ENCODE measurements around the gene RNF222.

RNF222 gene

DNA sequence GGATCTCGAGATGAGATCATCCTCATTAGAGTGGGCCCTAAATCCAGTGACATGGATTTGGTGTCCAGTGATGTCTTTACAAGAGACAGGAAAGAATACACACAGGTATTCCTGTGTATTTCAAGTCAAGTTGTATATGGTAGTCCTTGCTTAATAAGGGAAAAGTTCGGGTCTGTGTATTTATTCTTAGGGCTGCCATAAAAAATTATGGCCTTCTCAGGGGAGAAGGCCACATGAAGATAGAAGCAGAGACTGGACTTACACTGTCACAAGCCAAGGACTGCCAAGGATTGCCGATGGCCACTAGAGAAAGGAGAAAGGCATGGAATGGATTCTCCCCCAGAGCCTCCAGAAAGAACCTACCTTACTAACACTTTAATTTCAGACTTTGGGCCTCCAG lies 29.4 kb downstream of the RNF222 start:
- Histone ChIP-seq H3K4me1 (ENCODE audit: control insufficient read depth, insufficient read depth, low read length) (no peaks in the 10 kb centered on the region), H3K27ac (ENCODE audit: low read depth, low read length) (no peak overlapping the region), H3K4me3 (ENCODE audit: low read depth, low read length) (no peak overlapping the region), H3K27me3 (ENCODE audit: control insufficient read depth, insufficient read depth, low read length) (no peaks in the 10 kb centered on the region), H3K36me3 (ENCODE audit: control insufficient read depth, insufficient read depth, low read length) (peaks cover 31% of the 10 kb centered on the region), H3K9ac (ENCODE audit: low read length) (no peak overlapping the region), H3K9me3 (ENCODE audit: control insufficient read depth, insufficient read depth, low read depth, low read length) (no peaks in the 10 kb centered on the region)

DNA sequence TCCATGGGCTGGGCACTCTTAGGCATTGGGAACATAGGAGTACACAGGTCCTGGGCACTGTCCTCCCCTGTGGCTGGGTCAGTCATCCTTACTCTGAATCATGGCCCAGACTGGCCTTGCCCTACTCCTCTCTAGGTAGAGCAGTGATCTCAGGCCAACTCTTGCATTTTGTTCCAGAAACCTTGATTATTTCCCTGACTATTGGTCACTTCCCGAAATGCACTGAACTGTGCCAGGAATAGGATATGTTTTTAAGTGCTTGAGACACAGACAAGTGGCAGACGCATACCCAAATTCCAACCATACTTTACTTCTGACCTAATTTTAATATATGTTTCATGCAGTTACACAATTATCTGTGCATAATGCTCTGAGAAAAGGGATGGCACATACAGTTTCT lies 31.4 kb downstream of the RNF222 start:
- Histone ChIP-seq H3K4me3 (ENCODE audit: low read depth, low read length) (no peak overlapping the region), H3K27me3 (ENCODE audit: control insufficient read depth, insufficient read depth, low read length) (no peaks in the 10 kb centered on the region), H3K9me3 (ENCODE audit: control insufficient read depth, insufficient read depth, low read depth, low read length) (no peaks in the 10 kb centered on the region), H3K36me3 (ENCODE audit: control insufficient read depth, insufficient read depth, low read length) (peaks cover 26% of the 10 kb centered on the region), H3K27ac (ENCODE audit: low read depth, low read length) (no peak overlapping the region), H3K4me1 (ENCODE audit: control insufficient read depth, insufficient read depth, low read length) (0 out of 2 replicates have a peak, but pooled peaks cover under 1% of the 10 kb centered on the region), H3K9ac (ENCODE audit: low read length) (no peak overlapping the region)

GRCh38 chr17:8365143-8365542 lies 32.5 kb downstream of the RNF222 start:
- H3K9me3 ChIP-seq (ENCODE audit: control insufficient read depth, insufficient read depth, low read depth, low read length) = no peaks in the 10 kb centered on the region
- peaks cover 21% of the 10 kb centered on the region for H3K36me3 ChIP-seq (ENCODE audit: control insufficient read depth, insufficient read depth, low read length)
- no peak overlapping the region for H3K27ac ChIP-seq (ENCODE audit: low read depth, low read length)
- H3K9ac ChIP-seq (ENCODE audit: low read length) = no peak overlapping the region
- H3K4me3 ChIP-seq (ENCODE audit: low read depth, low read length) = no peak overlapping the region
- H3K27me3 ChIP-seq (ENCODE audit: control insufficient read depth, insufficient read depth, low read length) = no peaks in the 10 kb centered on the region
- peaks cover 11% of the 10 kb centered on the region for H3K4me1 ChIP-seq (ENCODE audit: control insufficient read depth, insufficient read depth, low read length)

DNA sequence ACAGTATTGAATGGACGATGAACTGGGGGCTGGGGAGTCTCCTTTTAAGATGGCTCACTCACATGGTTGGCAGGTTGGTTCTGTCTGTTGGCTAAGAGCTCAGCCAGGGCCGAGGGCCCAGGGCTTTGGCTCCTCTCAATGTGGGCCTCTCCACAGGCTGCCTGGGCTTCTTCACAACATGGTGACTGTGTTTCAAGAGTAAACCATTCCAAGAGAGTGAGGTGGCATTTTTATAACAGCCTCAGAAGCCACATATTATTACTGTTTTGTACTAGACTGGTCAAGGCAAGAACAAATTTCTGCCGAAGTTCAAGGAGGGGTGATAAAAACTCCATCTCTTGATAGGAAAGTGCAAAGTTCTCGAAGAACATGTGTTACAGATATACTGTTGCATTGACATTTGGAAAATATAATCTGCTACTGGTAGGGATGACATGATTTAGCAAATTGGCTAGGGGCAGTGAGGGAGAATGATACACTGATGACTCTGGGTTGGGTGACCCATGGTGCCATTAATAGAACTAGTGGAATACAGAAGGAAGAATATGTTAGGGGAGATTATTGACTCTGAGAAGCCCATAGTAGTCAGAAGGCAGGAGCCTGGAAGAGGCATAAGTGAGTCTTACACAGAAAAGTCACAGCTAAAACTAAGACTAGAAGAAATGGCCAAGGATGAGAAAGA lies 34.8 kb downstream of the RNF222 start:
- H3K27ac ChIP-seq (ENCODE audit: low read depth, low read length) = no peak overlapping the region
- H3K36me3 ChIP-seq (ENCODE audit: control insufficient read depth, insufficient read depth, low read length) = no peaks in the 10 kb centered on the region
- H3K4me3 ChIP-seq (ENCODE audit: low read depth, low read length) = no peak overlapping the region
- no peaks in the 10 kb centered on the region for H3K9me3 ChIP-seq (ENCODE audit: control insufficient read depth, insufficient read depth, low read depth, low read length)
- H3K27me3 ChIP-seq (ENCODE audit: control insufficient read depth, insufficient read depth, low read length) = no peaks in the 10 kb centered on the region
- H3K4me1 ChIP-seq (ENCODE audit: control insufficient read depth, insufficient read depth, low read length) = peaks cover 20% of the 10 kb centered on the region
- H3K9ac ChIP-seq (ENCODE audit: low read length) = no peak overlapping the region

DNA sequence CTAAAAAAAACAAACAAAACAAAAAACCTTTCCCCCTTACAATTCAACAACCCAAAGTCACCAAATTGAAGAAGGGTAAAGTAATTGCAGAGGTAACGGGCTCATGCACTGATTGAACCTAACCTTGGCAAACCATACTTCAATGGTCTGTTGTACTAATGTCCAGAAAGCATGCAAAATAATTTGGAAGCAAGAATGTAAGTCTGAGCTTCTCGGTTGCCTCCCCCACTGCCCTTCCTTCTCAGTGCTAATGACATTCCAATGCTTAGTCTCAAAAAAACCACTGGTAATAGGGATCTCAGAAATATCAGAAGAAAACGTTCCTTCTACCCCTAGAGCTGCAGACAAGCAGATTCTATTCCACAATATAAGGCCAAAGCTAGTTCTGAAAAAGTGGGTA lies 36.9 kb downstream of the RNF222 start:
- Histone ChIP-seq H3K27ac (ENCODE audit: low read depth, low read length) (no peak overlapping the region), H3K36me3 (ENCODE audit: control insufficient read depth, insufficient read depth, low read length) (no peaks in the 10 kb centered on the region), H3K27me3 (ENCODE audit: control insufficient read depth, insufficient read depth, low read length) (no peaks in the 10 kb centered on the region), H3K9ac (ENCODE audit: low read length) (no peak overlapping the region), H3K4me3 (ENCODE audit: low read depth, low read length) (no peak overlapping the region), H3K4me1 (ENCODE audit: control insufficient read depth, insufficient read depth, low read length) (peaks cover 20% of the 10 kb centered on the region), H3K9me3 (ENCODE audit: control insufficient read depth, insufficient read depth, low read depth, low read length) (no peaks in the 10 kb centered on the region)

DNA sequence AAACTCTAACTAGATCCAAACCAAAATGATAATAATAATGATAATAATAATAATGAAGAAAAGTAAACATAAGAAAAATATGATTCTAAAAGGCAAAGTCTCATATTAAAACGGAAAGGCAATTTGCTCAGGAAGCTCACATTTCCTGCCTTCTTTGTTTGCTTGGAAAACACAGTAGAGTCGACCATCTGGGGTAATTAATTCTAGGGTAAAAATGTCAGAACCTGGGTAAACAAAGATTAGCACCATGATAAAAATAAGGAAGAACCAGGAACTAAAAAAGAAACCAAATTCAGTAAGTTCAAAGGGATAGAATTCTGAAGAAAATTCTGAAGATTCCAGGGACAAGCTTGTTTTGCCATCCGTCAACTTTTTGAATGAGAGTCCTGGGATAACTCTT lies 37.4 kb downstream of the RNF222 start:
- no peaks in the 10 kb centered on the region for H3K9me3 ChIP-seq (ENCODE audit: control insufficient read depth, insufficient read depth, low read depth, low read length)
- no peaks in the 10 kb centered on the region for H3K27me3 ChIP-seq (ENCODE audit: control insufficient read depth, insufficient read depth, low read length)
- H3K9ac ChIP-seq (ENCODE audit: low read length) = no peak overlapping the region
- no peak overlapping the region for H3K4me3 ChIP-seq (ENCODE audit: low read depth, low read length)
- H3K4me1 ChIP-seq (ENCODE audit: control insufficient read depth, insufficient read depth, low read length) = peaks cover 20% of the 10 kb centered on the region
- H3K36me3 ChIP-seq (ENCODE audit: control insufficient read depth, insufficient read depth, low read length) = no peaks in the 10 kb centered on the region
- no peak overlapping the region for H3K27ac ChIP-seq (ENCODE audit: low read depth, low read length)

GRCh38 chr17:8359769-8360168 lies 37.9 kb downstream of the RNF222 start:
- no peaks in the 10 kb centered on the region for H3K9me3 ChIP-seq (ENCODE audit: control insufficient read depth, insufficient read depth, low read depth, low read length)
- H3K9ac ChIP-seq (ENCODE audit: low read length) = no peak overlapping the region
- H3K4me3 ChIP-seq (ENCODE audit: low read depth, low read length) = no peak overlapping the region
- H3K27ac ChIP-seq (ENCODE audit: low read depth, low read length) = no peak overlapping the region
- H3K4me1 ChIP-seq (ENCODE audit: control insufficient read depth, insufficient read depth, low read length) = peaks cover 20% of the 10 kb centered on the region
- H3K27me3 ChIP-seq (ENCODE audit: control insufficient read depth, insufficient read depth, low read length) = no peaks in the 10 kb centered on the region
- no peaks in the 10 kb centered on the region for H3K36me3 ChIP-seq (ENCODE audit: control insufficient read depth, insufficient read depth, low read length)

DNA sequence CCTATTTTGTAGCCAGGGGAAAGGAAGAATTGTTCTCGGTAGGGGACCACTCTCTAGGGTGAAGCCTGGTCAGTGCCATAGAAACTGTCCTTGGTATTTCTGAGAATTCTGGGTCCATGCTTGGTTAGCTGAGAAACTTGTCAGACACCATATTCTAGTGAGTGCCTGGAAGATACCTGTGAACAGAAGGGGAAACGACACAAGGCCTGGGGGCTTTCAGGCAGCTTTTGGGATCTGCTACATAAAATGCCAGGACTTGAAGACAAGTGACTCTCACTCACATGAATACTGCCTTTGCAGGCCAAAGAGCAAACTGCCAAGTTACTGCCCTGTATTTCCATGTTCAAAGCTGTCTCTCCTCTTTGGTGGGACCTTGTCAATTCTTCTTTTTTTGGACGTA lies 39.7 kb downstream of the RNF222 start:
- Histone ChIP-seq H3K9me3 (ENCODE audit: control insufficient read depth, insufficient read depth, low read depth, low read length) (no peaks in the 10 kb centered on the region), H3K27me3 (ENCODE audit: control insufficient read depth, insufficient read depth, low read length) (no peaks in the 10 kb centered on the region), H3K4me3 (ENCODE audit: low read depth, low read length) (no peak overlapping the region)

GRCh38 chr17:8354236-8354635 lies 43.4 kb downstream of the RNF222 start:
- Histone ChIP-seq H3K27me3 (ENCODE audit: control insufficient read depth, insufficient read depth, low read length) (no peaks in the 10 kb centered on the region), H3K9me3 (ENCODE audit: control insufficient read depth, insufficient read depth, low read depth, low read length) (no peaks in the 10 kb centered on the region), H3K4me1 (ENCODE audit: control insufficient read depth, insufficient read depth, low read length) (0 out of 2 replicates have a peak, but pooled peaks cover under 1% of the 10 kb centered on the region), H3K36me3 (ENCODE audit: control insufficient read depth, insufficient read depth, low read length) (no peaks in the 10 kb centered on the region), H3K9ac (ENCODE audit: low read length) (no peak overlapping the region), H3K4me3 (ENCODE audit: low read depth, low read length) (no peak overlapping the region), H3K27ac (ENCODE audit: low read depth, low read length) (no peak overlapping the region)

More for the DNA sequence above, 39.7 kb downstream of the RNF222 start:
- H3K4me1 ChIP-seq (ENCODE audit: control insufficient read depth, insufficient read depth, low read length) = peaks cover 20% of the 10 kb centered on the region
- H3K36me3 ChIP-seq (ENCODE audit: control insufficient read depth, insufficient read depth, low read length) = no peaks in the 10 kb centered on the region
- H3K9ac ChIP-seq (ENCODE audit: low read length) = no peak overlapping the region
- no peak overlapping the region for H3K27ac ChIP-seq (ENCODE audit: low read depth, low read length)

DNA sequence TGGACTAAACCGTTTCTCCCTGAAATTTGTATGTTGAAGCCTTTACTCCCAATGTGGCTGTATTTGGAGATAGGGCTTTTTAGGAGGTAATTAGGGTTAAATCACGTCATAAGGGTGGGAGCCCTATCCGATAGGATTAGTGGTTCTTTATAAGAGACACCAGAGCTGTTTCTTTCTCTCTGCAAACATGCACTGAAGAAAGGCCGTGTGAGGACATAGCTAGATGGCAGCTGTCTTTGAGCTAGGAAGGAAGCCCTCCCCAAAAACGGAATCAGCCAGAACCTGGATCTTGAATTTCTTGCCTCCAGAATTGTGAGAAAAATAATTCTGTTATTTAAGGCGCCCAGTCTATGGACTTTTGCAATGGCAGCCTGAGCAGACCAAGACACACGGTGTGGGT lies 43.9 kb downstream of the RNF222 start:
- Histone ChIP-seq H3K27me3 (ENCODE audit: control insufficient read depth, insufficient read depth, low read length) (no peaks in the 10 kb centered on the region), H3K4me1 (ENCODE audit: control insufficient read depth, insufficient read depth, low read length) (no peaks in the 10 kb centered on the region), H3K9ac (ENCODE audit: low read length) (no peak overlapping the region), H3K4me3 (ENCODE audit: low read depth, low read length) (no peak overlapping the region), H3K9me3 (ENCODE audit: control insufficient read depth, insufficient read depth, low read depth, low read length) (no peaks in the 10 kb centered on the region), H3K27ac (ENCODE audit: low read depth, low read length) (no peak overlapping the region), H3K36me3 (ENCODE audit: control insufficient read depth, insufficient read depth, low read length) (no peaks in the 10 kb centered on the region)

GRCh38 chr17:8350339-8350738 lies 47.3 kb downstream of the RNF222 start:
- Histone ChIP-seq H3K4me1 (ENCODE audit: control insufficient read depth, insufficient read depth, low read length) (no peaks in the 10 kb centered on the region), H3K27me3 (ENCODE audit: control insufficient read depth, insufficient read depth, low read length) (no peaks in the 10 kb centered on the region), H3K27ac (ENCODE audit: low read depth, low read length) (no peak overlapping the region), H3K36me3 (ENCODE audit: control insufficient read depth, insufficient read depth, low read length) (no peaks in the 10 kb centered on the region), H3K4me3 (ENCODE audit: low read depth, low read length) (no peak overlapping the region), H3K9ac (ENCODE audit: low read length) (no peak overlapping the region), H3K9me3 (ENCODE audit: control insufficient read depth, insufficient read depth, low read depth, low read length) (no peaks in the 10 kb centered on the region)
